Brain microvascular endothelial cell (primary cell): Measurements from ENCODE around the gene MPC2.
"Not testable (repeated sequence)": the region's sequence is repeated elsewhere in the genome, so short reads cannot be mapped to it uniquely, and the experiment has no call there.

Source experiments
- DNase-seq: peaks from one replicate; pipeline ENCODE4 v3.0.0-alpha.2; 2020
- H3K27ac ChIP-seq: fragments of 250-450 bp; sonication (Bioruptor Pico); 2 replicates; pipeline ENCODE4 v1.5.1; 2020; ENCODE audit warnings: mild to moderate bottlenecking, moderate library complexity
- H3K27me3 ChIP-seq: fragments of 250-450 bp; sonication (Bioruptor Pico); replicated peaks from 2 replicates; pipeline ENCODE4 v1.5.1; 2020; ENCODE audit warnings: mild to moderate bottlenecking
- H3K36me3 ChIP-seq: fragments of 250-450 bp; sonication (Bioruptor Pico); replicated peaks from 2 replicates; pipeline ENCODE4 v1.5.1; 2020; ENCODE audit warnings: mild to moderate bottlenecking
- H3K4me3 ChIP-seq: 2 replicates; pipeline ENCODE4 v1.5.1; 2011; ENCODE audit warnings: low read depth, mild to moderate bottlenecking, control low read depth, low read length, moderate library complexity
- in situ Hi-C: cut with HindIII; loops from 2 replicates; pipeline ENCODE4 v1.10.0; 2017; ENCODE audit warnings: low sequenced_read_pairs, low pct_ligation_motif_present
- TF ChIP-seq, protein P1 (sequence below): IDR thresholded peaks from 2 replicates; pipeline ENCODE4 v1.5.1; 2011; ENCODE audit warnings: low read depth, mild to moderate bottlenecking, moderate library complexity, low read length, control low read depth, inconsistent platforms; ENCODE audit errors: missing control alignments

MPC2 gene

DNA sequence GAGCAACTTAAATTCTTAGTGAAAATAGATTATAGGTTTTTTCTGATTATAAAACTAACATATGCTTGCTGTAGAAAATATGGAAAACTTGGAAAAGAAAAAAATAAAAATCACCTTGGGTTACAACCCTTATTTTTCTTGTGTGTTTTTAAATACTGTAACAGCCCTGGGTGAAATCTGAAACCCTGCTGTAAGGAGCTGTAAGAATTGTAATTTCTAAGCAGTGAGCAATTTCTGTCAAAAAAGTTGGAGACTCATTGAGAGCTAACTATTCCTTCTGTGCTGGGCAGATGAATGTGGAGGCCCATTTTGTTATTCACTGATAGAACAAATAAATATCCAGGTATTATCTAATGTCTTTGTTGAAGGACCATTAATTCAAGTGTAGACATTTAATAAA is 65.5 kb downstream of the MPC2 start:
- in situ Hi-C loops: no loop called here
- H3K36me3 ChIP-seq: no peaks in the 10 kb centered on the region
- H3K4me3 ChIP-seq: no peak overlapping the region
- no peak overlapping the region for H3K27ac ChIP-seq
- H3K27me3 ChIP-seq: no peaks in the 10 kb centered on the region
- TF ChIP-seq, protein P1, sequence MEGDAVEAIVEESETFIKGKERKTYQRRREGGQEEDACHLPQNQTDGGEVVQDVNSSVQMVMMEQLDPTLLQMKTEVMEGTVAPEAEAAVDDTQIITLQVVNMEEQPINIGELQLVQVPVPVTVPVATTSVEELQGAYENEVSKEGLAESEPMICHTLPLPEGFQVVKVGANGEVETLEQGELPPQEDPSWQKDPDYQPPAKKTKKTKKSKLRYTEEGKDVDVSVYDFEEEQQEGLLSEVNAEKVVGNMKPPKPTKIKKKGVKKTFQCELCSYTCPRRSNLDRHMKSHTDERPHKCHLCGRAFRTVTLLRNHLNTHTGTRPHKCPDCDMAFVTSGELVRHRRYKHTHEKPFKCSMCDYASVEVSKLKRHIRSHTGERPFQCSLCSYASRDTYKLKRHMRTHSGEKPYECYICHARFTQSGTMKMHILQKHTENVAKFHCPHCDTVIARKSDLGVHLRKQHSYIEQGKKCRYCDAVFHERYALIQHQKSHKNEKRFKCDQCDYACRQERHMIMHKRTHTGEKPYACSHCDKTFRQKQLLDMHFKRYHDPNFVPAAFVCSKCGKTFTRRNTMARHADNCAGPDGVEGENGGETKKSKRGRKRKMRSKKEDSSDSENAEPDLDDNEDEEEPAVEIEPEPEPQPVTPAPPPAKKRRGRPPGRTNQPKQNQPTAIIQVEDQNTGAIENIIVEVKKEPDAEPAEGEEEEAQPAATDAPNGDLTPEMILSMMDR: no peak
- DNase-seq: no peak

DNA sequence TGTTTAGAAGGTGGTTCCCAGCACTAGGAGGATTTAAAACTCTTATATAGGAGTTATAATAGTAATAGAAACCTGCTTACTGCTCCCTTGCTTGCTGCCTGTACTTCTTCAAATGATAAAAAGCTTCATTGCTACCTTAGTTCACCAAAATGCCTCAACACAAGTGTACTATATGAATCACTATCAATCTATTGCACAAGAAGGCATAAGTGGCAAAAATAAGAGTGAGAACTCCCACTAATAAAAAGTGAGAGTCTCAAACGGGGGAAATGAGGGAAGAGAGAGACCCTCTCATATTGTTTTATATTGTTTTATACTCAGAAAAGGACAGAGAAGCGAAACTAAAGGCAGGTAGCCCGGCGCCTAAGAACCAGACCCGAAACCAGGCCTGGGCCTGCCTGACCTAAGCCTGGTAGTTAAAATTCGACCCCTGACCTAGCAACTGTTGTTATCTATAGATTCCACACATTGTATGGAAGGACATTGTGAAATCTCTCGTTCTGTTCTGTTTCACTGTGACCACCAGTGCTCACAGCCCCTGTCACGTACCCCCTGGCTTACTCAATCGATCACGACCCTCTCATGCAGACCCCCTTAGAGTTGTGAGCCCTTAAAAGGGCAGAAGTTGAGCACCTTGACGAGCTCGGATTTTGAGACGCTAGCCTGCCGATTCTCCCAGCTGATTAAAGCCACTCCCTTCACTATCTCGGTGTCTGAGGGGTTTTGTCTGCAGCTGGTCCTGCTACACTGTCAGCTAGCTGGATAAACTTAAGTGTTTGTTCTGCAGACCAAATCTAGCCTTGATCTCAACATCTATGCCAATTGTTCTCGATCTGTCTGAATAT is 67.5 kb downstream of the MPC2 start:
- in situ Hi-C loops, H3K27ac ChIP-seq, H3K27me3 ChIP-seq, DNase-seq, H3K4me3 ChIP-seq, H3K36me3 ChIP-seq: not testable (repeated sequence)

DNA sequence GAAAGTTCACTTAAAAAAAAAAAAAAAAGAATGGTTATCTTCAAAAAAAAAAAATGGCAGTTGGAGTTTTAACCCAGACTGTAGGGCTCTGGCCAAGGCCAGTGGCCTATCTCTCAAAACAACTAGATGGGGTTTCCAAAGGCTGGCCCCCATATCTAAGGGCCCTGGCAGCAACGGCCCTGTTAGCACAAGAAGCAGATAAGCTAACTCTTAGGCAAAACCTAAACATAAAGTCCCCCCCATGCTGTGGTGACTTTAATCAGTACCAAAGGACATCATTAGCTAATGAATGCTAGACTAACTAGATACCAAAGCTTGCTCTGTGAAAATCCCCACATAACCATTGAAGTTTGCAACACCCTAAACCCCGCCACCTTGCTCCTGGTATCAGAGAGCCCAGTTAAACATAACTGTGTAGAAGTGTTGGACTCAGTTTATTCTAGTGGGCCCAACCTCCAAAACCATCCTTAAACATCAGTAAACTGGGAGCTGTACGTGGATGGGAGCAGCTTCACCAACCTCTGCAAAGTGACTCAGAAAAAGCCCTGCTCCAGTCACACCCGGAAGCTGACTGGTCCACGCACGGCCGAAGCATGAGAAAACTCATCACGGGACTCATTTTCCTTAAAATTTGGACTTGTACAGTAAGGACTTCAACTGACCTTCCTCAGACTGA is 70.0 kb downstream of the MPC2 start:
- DNase-seq, in situ Hi-C loops, H3K27me3 ChIP-seq, H3K27ac ChIP-seq, H3K36me3 ChIP-seq, H3K4me3 ChIP-seq: not testable (repeated sequence)
